NCI-H1930 (cell line): ENCODE measurements around the gene CCDC91.

Experiments
- DNase-seq, 2 experiments: peaks; one replicate each; lab custom pipeline; 2025; lab: John Stamatoyannopoulos, UW

CCDC91 gene

DNA sequence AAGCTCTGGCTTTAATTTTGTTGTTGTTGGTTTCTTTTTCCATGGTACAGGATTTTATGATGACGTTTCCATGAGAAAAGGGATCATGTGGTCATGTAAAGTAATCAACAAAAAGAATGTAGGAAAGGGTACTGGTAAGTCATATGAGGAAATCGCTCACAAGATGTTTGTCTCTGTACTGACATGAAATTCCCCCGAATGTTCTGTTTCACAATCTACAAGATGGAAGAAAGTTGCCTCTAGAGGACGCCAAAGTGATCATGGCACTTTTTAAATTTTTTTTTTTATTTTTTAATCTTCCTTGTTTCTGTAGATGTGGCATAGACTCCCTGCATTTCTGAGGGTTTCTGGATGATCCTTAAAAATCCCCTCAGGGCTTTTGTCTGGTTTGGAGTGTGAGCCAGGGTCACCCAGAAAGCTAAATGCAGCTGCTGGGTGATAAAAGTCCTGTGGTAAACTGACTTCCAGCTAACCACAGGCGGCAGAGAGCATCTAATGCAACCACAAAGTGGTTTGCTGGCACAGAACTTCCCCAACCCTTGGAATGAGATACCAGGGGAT, 393.5 kb downstream of the CCDC91 start:
- DNase-seq, result no peak

DNA sequence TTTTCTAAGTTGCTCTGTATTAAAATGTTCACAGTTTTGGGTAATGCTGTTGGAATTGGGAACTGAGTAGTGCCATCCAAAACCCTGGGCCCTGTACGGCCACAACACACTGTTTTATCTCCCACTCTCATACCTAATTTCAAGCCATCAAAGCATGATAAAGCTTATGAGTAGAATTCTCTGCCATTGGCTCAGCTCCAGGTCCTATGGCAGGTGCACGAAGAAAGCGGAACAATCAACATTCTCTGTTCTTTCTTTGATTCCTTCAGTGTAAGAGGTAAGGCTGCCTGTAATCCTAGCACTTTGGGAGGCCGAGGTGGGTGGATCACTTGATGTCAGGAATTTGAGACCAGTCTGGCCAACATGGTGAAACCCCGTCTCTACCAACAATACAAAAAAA, 394.9 kb downstream of the CCDC91 start:
- DNase-seq, result no peak

DNA sequence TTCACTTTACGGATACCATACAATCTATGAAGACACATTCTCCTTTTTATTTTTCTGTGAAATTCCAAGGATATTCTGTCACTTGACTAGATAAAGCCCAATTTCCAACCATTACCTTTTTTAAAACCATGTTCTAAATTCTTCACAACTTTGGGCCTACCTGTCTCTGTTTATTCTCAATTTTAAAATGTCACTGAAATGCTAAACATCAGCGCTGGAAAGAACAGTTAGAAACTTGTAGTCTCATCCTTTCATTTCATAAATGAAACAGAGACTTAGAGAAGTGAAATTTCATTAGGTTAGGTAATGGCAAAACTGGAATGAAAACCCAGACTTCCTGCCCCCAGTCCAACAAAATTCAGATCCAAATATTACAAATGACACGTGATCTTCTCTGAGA, 396.2 kb downstream of the CCDC91 start:
- DNase-seq, result no peak

DNA sequence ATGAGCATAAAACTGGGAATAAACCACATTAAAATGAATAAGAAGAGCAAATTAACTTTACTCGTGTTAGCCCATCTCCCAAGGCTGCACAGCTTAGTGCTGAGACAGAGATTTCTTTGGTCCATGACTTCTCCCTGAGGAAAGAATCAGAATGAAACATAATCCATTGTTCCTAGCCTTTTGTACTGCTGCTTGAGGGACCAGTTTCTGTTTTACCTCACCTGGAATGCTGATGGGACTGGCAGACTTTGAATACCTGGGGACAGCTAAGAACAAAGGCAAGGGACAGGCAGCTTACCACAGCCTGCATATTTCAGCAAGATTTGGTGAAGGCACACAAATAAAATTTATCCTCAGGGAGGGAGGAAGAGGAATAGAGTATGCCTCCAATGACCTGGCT, 401.6 kb downstream of the CCDC91 start:
- DNase-seq, result no peak
